SJCRH30 (cell line): Measurements from ENCODE around the gene COL20A1. TPM values are rescaled to one million over a fixed set of nuclear protein-coding genes. Genes with fewer than 3 reads are reported as not detected.

Experiments used
- DNase-seq, 2 experiments: peaks; one replicate each; pipeline ENCODE4 v3.0.0-alpha.2; 2015 to 2020
- H3K27ac ChIP-seq: fragments of 250-450 bp; sonication (Bioruptor Pico); 2 replicates; pipeline ENCODE4 v1.5.1; 2020; ENCODE audit warnings: mild to moderate bottlenecking, moderate library complexity
- H3K27me3 ChIP-seq: fragments of 250-450 bp; sonication (Bioruptor Pico); 2 replicates; pipeline ENCODE4 v1.5.1; 2020; ENCODE audit warnings: mild to moderate bottlenecking, moderate library complexity
- H3K36me3 ChIP-seq: fragments of 250-450 bp; sonication (Bioruptor Pico); 2 replicates; pipeline ENCODE4 v1.5.1; 2020; ENCODE audit warnings: mild to moderate bottlenecking, moderate library complexity
- H3K4me1 ChIP-seq: fragments of 250-450 bp; sonication (Bioruptor Pico); 2 replicates; pipeline ENCODE4 v1.5.1; 2020; ENCODE audit warnings: mild to moderate bottlenecking, moderate library complexity
- H3K4me3 ChIP-seq: fragments of 250-450 bp; sonication (Bioruptor Pico); 2 replicates; pipeline ENCODE4 v1.5.1; 2020; ENCODE audit warnings: mild to moderate bottlenecking, moderate library complexity
- H3K9me3 ChIP-seq: fragments of 250-450 bp; sonication (Bioruptor Pico); replicated peaks from 2 replicates; pipeline ENCODE4 v1.5.1; 2020; ENCODE audit warnings: mild to moderate bottlenecking, moderate library complexity
- total RNA-seq: library from RNA; depleted of rRNA; stranded (reverse); fragments of >200 nt; shearing (Covaris generic); gene quantifications from 2 replicates; pipeline ENCODE4 v1.2.3, GENCODE V29; 2014

Gene COL20A1
- total RNA-seq, 1 experiment from 2014 or later, result not detected

DNA sequence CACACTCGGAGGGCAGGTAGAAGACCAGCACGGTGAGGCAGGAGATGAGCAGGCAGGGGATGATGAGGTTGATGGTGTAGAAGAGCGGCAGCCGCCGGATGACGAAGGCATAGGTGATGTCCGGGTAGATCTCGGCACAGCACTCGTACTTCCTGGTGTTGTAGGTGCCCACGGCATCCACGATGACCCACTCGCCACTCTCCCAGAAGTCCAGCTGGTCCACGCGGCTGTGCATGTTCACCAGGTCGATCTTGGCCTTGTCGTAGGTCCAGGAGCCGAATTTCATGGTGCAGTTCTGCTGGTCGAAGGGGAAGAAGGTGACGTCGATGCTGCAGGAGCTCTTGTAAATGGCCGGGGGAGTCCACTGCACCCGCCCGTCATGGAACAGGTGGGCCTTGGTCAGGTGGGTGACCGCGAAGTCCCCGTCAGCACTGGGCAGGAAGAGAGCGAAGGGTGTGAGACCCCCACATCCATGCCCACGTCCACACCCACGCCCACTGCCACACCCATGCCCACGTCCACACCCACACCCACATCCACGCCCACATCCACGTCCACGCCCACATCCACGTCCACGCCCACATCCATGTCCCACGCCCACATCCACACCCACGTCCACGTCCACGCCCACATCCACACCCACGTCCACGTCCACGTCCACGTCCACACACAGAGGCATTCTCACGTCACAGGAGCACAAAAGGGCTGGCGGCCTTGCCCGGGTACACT, 57.8 kb downstream of the COL20A1 start:
- no peak overlapping the region for H3K4me3 ChIP-seq
- no peak overlapping the region for H3K27ac ChIP-seq
- H3K4me1 ChIP-seq, result peaks cover 3% of the 10 kb centered on the region
- no peak for DNase-seq
- H3K9me3 ChIP-seq, result 0 out of 2 replicates have a peak, but pooled peaks cover 3% of the 10 kb centered on the region
- no peaks in the 10 kb centered on the region for H3K36me3 ChIP-seq
- H3K27me3 ChIP-seq, result peaks cover 8% of the 10 kb centered on the region

DNA sequence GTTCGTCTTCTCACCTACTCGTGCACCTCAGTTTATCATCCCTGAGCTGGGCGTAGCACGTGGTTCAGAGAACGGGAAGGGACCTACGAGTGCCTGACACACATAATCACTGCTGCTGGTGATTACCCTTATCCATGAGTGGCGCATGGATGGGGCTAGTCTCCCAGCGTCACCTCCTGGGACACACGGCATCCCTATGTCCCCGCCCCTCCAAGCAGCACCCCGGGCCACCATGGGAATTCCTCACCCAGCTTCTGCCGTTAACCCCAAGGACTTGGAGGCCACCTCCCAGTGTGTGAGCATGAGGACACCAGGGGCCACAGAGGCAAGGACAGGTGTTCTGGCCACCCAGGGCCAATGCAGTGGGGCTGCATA, 58.3 kb downstream of the COL20A1 start:
- Histone ChIP-seq H3K9me3 (0 out of 2 replicates have a peak, but pooled peaks cover 3% of the 10 kb centered on the region), H3K4me1 (no peaks in the 10 kb centered on the region), H3K36me3 (no peaks in the 10 kb centered on the region), H3K4me3 (no peak overlapping the region), H3K27me3 (peaks cover 3% of the 10 kb centered on the region; the same call in 1 of the 2 replicates), H3K27ac (no peak overlapping the region)
- DNase-seq, result no peak

DNA sequence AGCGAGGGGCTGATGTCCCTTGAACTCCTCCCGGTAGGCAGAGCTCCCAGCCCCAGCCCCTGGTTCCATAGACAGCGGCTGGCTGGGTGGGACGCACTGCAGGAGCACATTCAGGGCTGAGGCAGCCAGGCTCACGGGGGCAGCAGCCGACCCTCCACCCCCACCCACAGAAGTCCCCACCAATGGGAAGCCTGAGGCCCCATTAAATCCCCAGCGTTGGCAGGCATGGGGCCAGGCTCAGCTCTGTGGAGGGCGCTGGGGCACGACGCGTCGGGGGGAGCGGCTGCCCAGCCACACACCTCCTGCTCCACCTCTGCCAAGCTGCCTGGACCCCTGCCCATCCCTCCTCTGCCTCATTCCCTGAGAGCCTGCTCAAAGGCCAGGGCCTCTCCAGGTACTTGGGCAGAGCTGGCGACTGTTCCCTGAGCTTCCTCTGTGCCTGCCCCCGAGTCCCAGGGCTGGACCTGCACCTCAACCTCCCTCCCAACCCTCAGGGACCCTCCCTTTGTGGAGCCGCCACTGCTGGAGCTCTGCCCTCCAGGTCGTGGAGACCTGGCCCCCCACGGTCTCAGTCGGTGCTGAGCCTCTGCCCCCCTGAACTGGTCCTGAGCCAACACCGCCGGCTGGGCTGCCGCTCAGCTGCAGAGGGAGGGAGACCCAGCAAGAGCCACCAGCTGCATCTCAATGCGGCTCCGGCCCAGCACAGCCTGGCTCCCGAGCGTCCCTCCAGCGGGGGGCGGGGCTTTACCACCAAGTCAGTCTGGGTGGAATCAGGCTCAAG, 59.0 kb downstream of the COL20A1 start:
- DNase-seq, result no peak
- H3K27me3 ChIP-seq, result no peaks in the 10 kb centered on the region; the same call in 1 of the 2 replicates
- H3K4me3 ChIP-seq, result no peak overlapping the region
- no peaks in the 10 kb centered on the region for H3K36me3 ChIP-seq
- H3K4me1 ChIP-seq, result no peaks in the 10 kb centered on the region
- H3K27ac ChIP-seq, result no peak overlapping the region
- H3K9me3 ChIP-seq, result 0 out of 2 replicates have a peak, but pooled peaks cover 3% of the 10 kb centered on the region

DNA sequence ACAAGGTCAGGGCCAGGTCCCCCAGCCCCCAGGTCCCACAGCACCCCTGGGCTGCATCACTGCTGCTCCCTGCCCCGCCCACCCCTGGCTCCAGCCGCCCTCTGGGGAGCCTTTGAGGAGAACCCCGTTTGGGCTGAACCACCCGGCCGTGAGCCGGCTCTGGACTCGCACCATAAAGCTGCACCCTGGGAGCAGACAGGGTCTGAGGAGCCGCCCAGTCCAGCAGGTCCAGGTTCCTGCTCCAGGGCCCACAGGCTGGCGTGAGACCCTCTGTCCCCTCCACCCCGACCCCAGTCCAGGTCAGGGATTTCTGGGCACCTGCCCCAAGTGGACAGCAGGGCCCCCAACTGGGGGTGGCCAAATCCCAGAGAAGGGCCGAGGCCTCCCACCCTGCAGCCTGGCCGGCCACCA, 59.8 kb downstream of the COL20A1 start:
- H3K9me3 ChIP-seq, result 0 out of 2 replicates have a peak, but pooled peaks cover 3% of the 10 kb centered on the region

GRCh38 chr20:63354636-63355350, 61.8 kb downstream of the COL20A1 start:
- Histone ChIP-seq H3K4me3 (no peak overlapping the region), H3K9me3 (0 out of 2 replicates have a peak, but pooled peaks cover 3% of the 10 kb centered on the region), H3K36me3 (no peaks in the 10 kb centered on the region), H3K27ac (no peak overlapping the region), H3K4me1 (no peaks in the 10 kb centered on the region), H3K27me3 (peaks cover 4% of the 10 kb centered on the region; the same call in 1 of the 2 replicates)
- DNase-seq, result no peak

More for the DNA sequence above, 59.8 kb downstream of the COL20A1 start:
- Histone ChIP-seq H3K27me3 (no peaks in the 10 kb centered on the region; the same call in 1 of the 2 replicates), H3K36me3 (no peaks in the 10 kb centered on the region), H3K27ac (no peak overlapping the region), H3K4me1 (no peaks in the 10 kb centered on the region), H3K4me3 (no peak overlapping the region)
- no peak for DNase-seq

DNA sequence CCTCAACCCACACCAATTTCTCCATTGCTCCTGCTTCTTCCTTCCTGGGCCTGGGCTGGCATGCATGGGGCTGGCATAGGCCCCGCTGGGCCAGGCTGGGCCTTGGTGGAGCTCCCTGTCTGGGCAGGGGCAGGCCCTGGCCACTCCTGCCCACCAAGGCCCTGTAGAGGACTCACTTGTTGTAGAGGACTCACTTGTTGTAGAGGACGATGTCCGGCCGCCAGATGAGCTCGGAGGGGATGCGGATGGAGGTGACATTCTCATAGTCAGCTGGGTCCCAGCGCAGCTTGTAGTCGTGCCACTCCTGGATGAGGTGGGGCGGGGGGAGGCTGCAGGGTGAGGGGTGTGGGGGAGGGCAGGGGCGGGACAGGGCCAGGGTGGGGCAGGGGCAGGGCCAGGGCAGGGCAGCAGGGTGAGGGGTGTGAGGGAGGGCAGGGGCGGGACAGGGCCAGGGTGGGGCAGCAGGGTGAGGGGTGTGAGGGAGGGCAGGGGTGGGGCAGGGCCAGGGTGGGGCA, 62.9 kb downstream of the COL20A1 start:
- Histone ChIP-seq H3K4me3 (no peak overlapping the region), H3K27me3 (peaks cover 4% of the 10 kb centered on the region; the same call in 1 of the 2 replicates), H3K9me3 (0 out of 2 replicates have a peak, but pooled peaks cover 3% of the 10 kb centered on the region), H3K4me1 (no peaks in the 10 kb centered on the region), H3K27ac (no peak overlapping the region), H3K36me3 (no peaks in the 10 kb centered on the region)
- no peak for DNase-seq

DNA sequence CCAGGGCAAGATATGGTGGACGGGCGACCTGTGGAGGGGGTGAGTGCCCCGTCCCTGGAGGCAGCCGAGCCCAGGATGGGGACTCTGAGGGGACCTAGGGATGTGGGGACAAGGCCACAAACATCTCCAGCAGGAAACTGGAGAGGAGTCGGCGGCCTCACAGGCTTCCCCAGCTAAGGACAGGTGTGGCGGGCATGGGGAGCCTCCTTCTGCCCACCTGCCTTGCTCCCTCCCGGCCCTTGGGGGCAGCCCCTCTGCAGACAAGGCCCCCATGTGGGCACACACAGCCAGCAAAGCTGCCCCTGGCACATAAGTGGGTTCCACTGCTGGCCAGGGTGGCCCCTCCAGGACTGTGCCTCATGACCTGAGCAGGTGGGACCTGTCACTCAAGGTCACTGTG, 63.5 kb downstream of the COL20A1 start:
- Histone ChIP-seq H3K4me1 (no peaks in the 10 kb centered on the region), H3K36me3 (no peaks in the 10 kb centered on the region), H3K9me3 (no peaks in the 10 kb centered on the region), H3K4me3 (no peak overlapping the region), H3K27me3 (peaks cover 4% of the 10 kb centered on the region; the same call in 1 of the 2 replicates), H3K27ac (no peak overlapping the region)
- DNase-seq, result no peak

GRCh38 chr20:63356931-63357879, 64.2 kb downstream of the COL20A1 start:
- no peak overlapping the region for H3K4me3 ChIP-seq
- no peaks in the 10 kb centered on the region for H3K4me1 ChIP-seq
- peaks cover 9% of the 10 kb centered on the region for H3K27me3 ChIP-seq
- no peaks in the 10 kb centered on the region for H3K36me3 ChIP-seq
- H3K9me3 ChIP-seq, result no peaks in the 10 kb centered on the region
- H3K27ac ChIP-seq, result no peak overlapping the region
- DNase-seq, result no peak

DNA sequence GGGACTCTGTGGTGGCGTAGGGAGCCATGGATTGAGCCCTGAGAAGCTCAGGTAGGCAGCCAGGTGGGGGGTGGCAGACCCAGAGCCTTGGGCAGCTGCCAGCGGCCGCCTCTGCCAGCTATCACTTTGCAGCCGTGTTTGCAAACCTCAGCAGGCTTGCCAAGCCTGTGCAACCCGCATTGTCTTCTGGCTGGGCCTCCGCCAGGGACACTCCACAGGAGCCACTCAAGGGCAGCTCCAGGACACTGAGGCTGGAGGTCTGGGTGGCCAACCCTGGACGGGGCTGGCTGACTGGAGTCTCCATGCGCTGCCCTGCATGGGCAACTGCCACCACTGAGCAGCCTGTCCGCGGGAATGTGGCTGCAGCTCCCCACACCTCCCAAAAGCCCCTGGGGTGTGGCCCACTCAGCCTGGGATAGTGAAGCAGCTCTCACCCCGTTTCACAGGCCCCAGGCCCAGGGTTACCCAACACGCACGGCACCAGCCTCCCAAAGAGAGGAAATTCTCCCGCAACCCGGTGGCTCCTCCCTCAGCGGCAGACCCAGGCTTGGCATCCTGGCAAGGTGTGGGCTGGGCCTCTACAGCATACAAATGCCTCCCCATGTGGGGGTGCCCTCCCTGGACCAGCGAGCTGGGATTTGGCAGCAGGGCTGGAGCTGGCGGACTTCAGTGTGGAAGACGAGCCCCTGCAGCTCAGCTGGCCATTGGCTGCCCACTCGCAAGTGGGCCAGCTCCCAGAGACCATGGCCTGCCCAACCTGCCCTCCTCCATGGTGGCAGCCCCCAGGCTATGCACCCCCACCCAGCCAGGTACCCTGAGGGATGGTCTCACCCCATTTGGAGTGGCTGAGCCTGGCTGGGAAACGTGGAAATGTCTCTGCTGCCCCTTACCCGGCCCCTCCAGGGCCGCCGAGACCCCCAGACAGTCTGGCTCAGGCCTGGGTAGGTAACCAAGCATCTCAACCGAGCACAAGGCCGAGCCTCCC, 65.2 kb downstream of the COL20A1 start:
- Histone ChIP-seq H3K27me3 (peaks cover 16% of the 10 kb centered on the region), H3K36me3 (no peaks in the 10 kb centered on the region), H3K9me3 (no peaks in the 10 kb centered on the region), H3K27ac (no peak overlapping the region), H3K4me1 (no peaks in the 10 kb centered on the region), H3K4me3 (no peak overlapping the region)
- DNase-seq, result no peak

DNA sequence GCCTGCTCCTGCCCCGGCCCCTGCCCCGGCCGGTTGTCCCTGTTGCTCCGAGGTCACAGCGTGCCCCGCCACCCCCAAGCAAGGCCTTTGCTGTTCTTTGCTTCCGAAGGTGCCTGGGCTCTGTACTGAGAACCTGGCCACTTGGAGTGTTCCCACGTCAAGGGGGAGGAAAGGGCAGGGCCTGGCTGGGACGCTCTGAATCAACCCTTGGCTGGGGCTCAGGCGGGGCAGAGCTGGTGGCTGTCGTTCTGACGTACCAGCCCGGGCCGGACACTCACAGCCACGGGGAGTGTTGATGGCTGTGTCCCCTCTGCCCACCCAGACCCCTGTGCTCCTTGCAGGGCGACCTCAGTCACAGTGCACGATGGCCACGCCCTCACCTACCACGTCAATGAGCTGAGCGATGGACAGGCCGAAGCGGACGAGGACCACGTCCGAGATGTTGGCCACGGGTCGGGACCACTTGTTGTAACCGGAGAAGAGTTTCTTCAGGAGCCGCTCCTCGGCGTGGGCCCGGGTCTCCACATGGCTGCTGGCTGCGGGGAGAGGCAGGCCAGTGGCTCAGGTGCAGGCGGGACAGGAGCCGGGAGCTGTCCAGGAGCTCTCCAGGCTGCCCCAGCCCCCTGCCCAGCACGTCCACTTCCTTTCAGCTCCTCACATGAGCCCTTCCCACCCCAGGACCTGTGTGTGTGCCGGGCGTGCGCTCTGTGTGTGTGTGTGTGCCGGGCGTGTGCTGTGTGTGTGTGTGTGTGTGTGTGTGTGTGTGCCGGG, 66.4 kb downstream of the COL20A1 start:
- H3K4me3 ChIP-seq, result no peak overlapping the region
- no peaks in the 10 kb centered on the region for H3K9me3 ChIP-seq
- H3K4me1 ChIP-seq, result no peaks in the 10 kb centered on the region
- no peak for DNase-seq
- H3K27ac ChIP-seq, result no peak overlapping the region
- H3K36me3 ChIP-seq, result no peaks in the 10 kb centered on the region
- H3K27me3 ChIP-seq, result peaks cover 28% of the 10 kb centered on the region

- peaks cover 34% of the 10 kb centered on the region for H3K27me3 ChIP-seq
- no peaks in the 10 kb centered on the region for H3K4me1 ChIP-seq
- no peak overlapping the region for H3K4me3 ChIP-seq
- H3K9me3 ChIP-seq, result no peaks in the 10 kb centered on the region
- no peak for DNase-seq
- H3K27ac ChIP-seq, result no peak overlapping the region
- H3K36me3 ChIP-seq, result no peaks in the 10 kb centered on the region
Observed at GRCh38 chr20:63359937-63360849, 67.2 kb downstream of the COL20A1 start.
